WTC11 (cell line): ENCODE results near the gene CLDN7. TPM values are rescaled to one million over a fixed set of nuclear protein-coding genes. Genes with fewer than 3 reads are reported as not detected.

ENCODE experiments used
- AFF4 ChIP-seq: sonication (generic); formaldehyde crosslinking; IDR thresholded peaks from 2 replicates; pipeline ENCODE4 v1.8.1; 2023; ENCODE audit warnings: mild to moderate bottlenecking, missing genetic modification reagents, borderline replicate concordance
- ATF1 ChIP-seq: sonication (generic); formaldehyde crosslinking; IDR thresholded peaks from 2 replicates; pipeline ENCODE4 v1.8.1; 2023; ENCODE audit warnings: mild to moderate bottlenecking, moderate library complexity, missing genetic modification reagents
- CREB1 ChIP-seq: sonication (generic); formaldehyde crosslinking; IDR thresholded peaks from 2 replicates; pipeline ENCODE4 v1.8.0; 2023; ENCODE audit warnings: mild to moderate bottlenecking, missing genetic modification reagents
- CREM ChIP-seq: sonication (generic); formaldehyde crosslinking; IDR thresholded peaks from 2 replicates; pipeline ENCODE4 v1.8.1; 2022; ENCODE audit warnings: mild to moderate bottlenecking, missing genetic modification reagents, moderate library complexity
- E2F5 ChIP-seq: sonication (generic); formaldehyde crosslinking; IDR thresholded peaks from 2 replicates; pipeline ENCODE4 v1.8.1; 2022; ENCODE audit warnings: mild to moderate bottlenecking, moderate library complexity, missing genetic modification reagents
- EMX1 ChIP-seq: fragments of 250-450 bp; sonication (Bioruptor Pico); IDR thresholded peaks from 2 replicates; pipeline ENCODE4 v1.8.0; 2021; ENCODE audit warnings: mild to moderate bottlenecking
- GABPB1 ChIP-seq: sonication (generic); formaldehyde crosslinking; IDR thresholded peaks from 2 replicates; pipeline ENCODE4 v1.8.1; 2023; ENCODE audit warnings: mild to moderate bottlenecking, missing genetic modification reagents
- GTF2I ChIP-seq: fragments of 250-450 bp; sonication (Bioruptor Pico); conservative IDR thresholded peaks from 2 replicates; pipeline ENCODE4 v1.4.0; 2021; ENCODE audit warnings: mild to moderate bottlenecking
- IRF1 ChIP-seq: sonication (generic); formaldehyde crosslinking; IDR thresholded peaks from 2 replicates; pipeline ENCODE4 v1.8.0; 2023; ENCODE audit warnings: missing genetic modification reagents
- MLX ChIP-seq: sonication (generic); formaldehyde crosslinking; IDR thresholded peaks from 2 replicates; pipeline ENCODE4 v1.8.1; 2023; ENCODE audit warnings: mild to moderate bottlenecking, missing genetic modification reagents, moderate library complexity
- NFATC4 ChIP-seq: fragments of 250-450 bp; sonication (Bioruptor Pico); IDR thresholded peaks from 2 replicates; pipeline ENCODE4 v1.9.0; 2021; ENCODE audit warnings: mild to moderate bottlenecking
- NR1H2 ChIP-seq: sonication (generic); formaldehyde crosslinking; IDR thresholded peaks from 2 replicates; pipeline ENCODE4 v1.9.0; 2021; ENCODE audit warnings: mild to moderate bottlenecking, moderate library complexity, missing genetic modification reagents
- NR2C2 ChIP-seq: sonication (generic); formaldehyde crosslinking; IDR thresholded peaks from 2 replicates; pipeline ENCODE4 v1.8.0; 2022; ENCODE audit warnings: mild to moderate bottlenecking, missing genetic modification reagents
- PRRX2 ChIP-seq: fragments of 250-450 bp; sonication (Bioruptor Pico); IDR thresholded peaks from 2 replicates; pipeline ENCODE4 v1.8.0; 2021; ENCODE audit warnings: mild to moderate bottlenecking
- SMAD3 ChIP-seq: sonication (generic); formaldehyde crosslinking; IDR thresholded peaks from 2 replicates; pipeline ENCODE4 v1.8.0; 2022; ENCODE audit warnings: missing genetic modification reagents, mild to moderate bottlenecking, borderline replicate concordance
- SOX15 ChIP-seq: fragments of 250-450 bp; sonication (Bioruptor Pico); IDR thresholded peaks from 2 replicates; pipeline ENCODE4 v1.9.0; 2021; ENCODE audit warnings: mild to moderate bottlenecking
- SP1 ChIP-seq: sonication (generic); formaldehyde crosslinking; conservative IDR thresholded peaks from 2 replicates; pipeline ENCODE4 v1.8.1; 2022; ENCODE audit warnings: missing genetic modification reagents
- TCF7 ChIP-seq: sonication (generic); formaldehyde crosslinking; IDR thresholded peaks from 2 replicates; pipeline ENCODE4 v1.8.0; 2022; ENCODE audit warnings: mild to moderate bottlenecking, low read depth, missing genetic modification reagents, moderate library complexity
- TEAD1 ChIP-seq: sonication (generic); formaldehyde crosslinking; IDR thresholded peaks from 2 replicates; pipeline ENCODE4 v1.8.0; 2022; ENCODE audit warnings: mild to moderate bottlenecking, missing genetic modification reagents
- TEAD4 ChIP-seq: sonication (generic); formaldehyde crosslinking; IDR thresholded peaks from 2 replicates; pipeline ENCODE4 v1.8.0; 2022; ENCODE audit warnings: mild to moderate bottlenecking, missing genetic modification reagents
- USF2 ChIP-seq: sonication (generic); formaldehyde crosslinking; IDR thresholded peaks from 2 replicates; pipeline ENCODE4 v1.8.1; 2023; ENCODE audit warnings: mild to moderate bottlenecking, missing genetic modification reagents, moderate library complexity
- ZBTB21 ChIP-seq: sonication (generic); formaldehyde crosslinking; IDR thresholded peaks from 2 replicates; pipeline ENCODE4 v1.8.1; 2023; ENCODE audit warnings: mild to moderate bottlenecking, missing genetic modification reagents, borderline replicate concordance
- ZMAT4 ChIP-seq: fragments of 250-450 bp; sonication (Bioruptor Pico); IDR thresholded peaks from 2 replicates; pipeline ENCODE4 v1.9.0; 2021; ENCODE audit warnings: mild to moderate bottlenecking
- ZNF138 ChIP-seq: sonication (generic); formaldehyde crosslinking; conservative IDR thresholded peaks from 2 replicates; pipeline ENCODE4 v1.8.1; 2022; ENCODE audit warnings: mild to moderate bottlenecking, moderate library complexity, missing genetic modification reagents
- ZNF416 ChIP-seq: fragments of 250-450 bp; sonication (Bioruptor Pico); IDR thresholded peaks from 2 replicates; pipeline ENCODE4 v1.9.0; 2021; ENCODE audit warnings: mild to moderate bottlenecking, inconsistent platforms
- ZNF423 ChIP-seq: fragments of 250-450 bp; sonication (Bioruptor Pico); IDR thresholded peaks from 2 replicates; pipeline ENCODE4 v2.1.2; 2022; ENCODE audit warnings: mild to moderate bottlenecking, moderate library complexity
- ZNF425 ChIP-seq: fragments of 250-450 bp; sonication (Bioruptor Pico); conservative IDR thresholded peaks from 2 replicates; pipeline ENCODE4 v1.9.0; 2021; ENCODE audit warnings: mild to moderate bottlenecking
- total RNA-seq: library from RNA; stranded (reverse); gene quantifications from 3 replicates; pipeline ENCODE4 v1.2.3, GENCODE V29; 2021

Gene CLDN7
- total RNA-seq, 1 experiment from 2014 or later: 136 TPM

GRCh38 chr17:7219812-7220592 is 42.3 kb downstream of the CLDN7 start, which contains the start of the genes ACADVL and DLG4 (continued):
- TF ChIP-seq ZNF425 (CRISPR knock-in tag) (no peak), TEAD4 (CRISPR knock-in tag) (no peak), CREM (peak; percentile 57; the same call in 1 of the 2 replicates), EMX1 (CRISPR knock-in tag) (0 out of 2 replicates have a peak, but pooled peaks have one; percentile 52), CREB1 (CRISPR knock-in tag) (no peak), TCF7 (CRISPR knock-in tag) (no peak), ZNF423 (CRISPR knock-in tag) (no peak), ATF1 (CRISPR knock-in tag) (no peak), ZBTB21 (no peak), SOX15 (CRISPR knock-in tag) (no peak), NFATC4 (CRISPR knock-in tag) (peak; percentile 79), IRF1 (CRISPR knock-in tag) (peak; percentile 74; the same call in 1 of the 2 replicates), GABPB1 (CRISPR knock-in tag) (peak; percentile 60; the same call in 1 of the 2 replicates), TEAD1 (CRISPR knock-in tag) (no peak; the same call in 1 of the 2 replicates), E2F5 (no peak), ZNF138 (CRISPR knock-in tag) (no peak), AFF4 (0 out of 2 replicates have a peak, but pooled peaks have one; percentile 26), USF2 (CRISPR knock-in tag) (peak; percentile 38), MLX (CRISPR knock-in tag) (no peak), GTF2I (CRISPR knock-in tag) (no peak), NR1H2 (CRISPR knock-in tag) (no peak), SP1 (CRISPR knock-in tag) (no peak), NR2C2 (CRISPR knock-in tag) (no peak), ZNF416 (CRISPR knock-in tag) (peak; percentile 89), SMAD3 (0 out of 2 replicates have a peak, but pooled peaks have one; percentile 19), PRRX2 (CRISPR knock-in tag) (no peak), ZMAT4 (CRISPR knock-in tag) (no peak; the same call in 1 of the 2 replicates)
